ENCODE results near the gene MRPL17. TPM values are rescaled to one million over a fixed set of nuclear protein-coding genes. Genes with fewer than 3 reads are reported as not detected.

MRPL17 gene
- total RNA-seq, 3 donors from 2014 or later = 16.8 to 25.2 (median 18.9) TPM

- Histone ChIP-seq H3K4me1 (peaks cover 10 to 14% of the 10 kb centered on the region in 2 donors), H3K36me3 (no peaks in the 10 kb centered on the region), H3K9me3 (no peaks in the 10 kb centered on the region), H3K27ac (peak overlapping the region; percentile 3 to 70), H3K4me3 (no peak overlapping the region), H3K27me3 (no peaks in the 10 kb centered on the region)
- no peak for DNase-seq (ENCODE audit: low spot score in 2 of 2)
- intact Hi-C loops (cut with DNase I; ENCODE audit: low total_unique reads) = no loop called here
- TF ChIP-seq, protein P1, sequence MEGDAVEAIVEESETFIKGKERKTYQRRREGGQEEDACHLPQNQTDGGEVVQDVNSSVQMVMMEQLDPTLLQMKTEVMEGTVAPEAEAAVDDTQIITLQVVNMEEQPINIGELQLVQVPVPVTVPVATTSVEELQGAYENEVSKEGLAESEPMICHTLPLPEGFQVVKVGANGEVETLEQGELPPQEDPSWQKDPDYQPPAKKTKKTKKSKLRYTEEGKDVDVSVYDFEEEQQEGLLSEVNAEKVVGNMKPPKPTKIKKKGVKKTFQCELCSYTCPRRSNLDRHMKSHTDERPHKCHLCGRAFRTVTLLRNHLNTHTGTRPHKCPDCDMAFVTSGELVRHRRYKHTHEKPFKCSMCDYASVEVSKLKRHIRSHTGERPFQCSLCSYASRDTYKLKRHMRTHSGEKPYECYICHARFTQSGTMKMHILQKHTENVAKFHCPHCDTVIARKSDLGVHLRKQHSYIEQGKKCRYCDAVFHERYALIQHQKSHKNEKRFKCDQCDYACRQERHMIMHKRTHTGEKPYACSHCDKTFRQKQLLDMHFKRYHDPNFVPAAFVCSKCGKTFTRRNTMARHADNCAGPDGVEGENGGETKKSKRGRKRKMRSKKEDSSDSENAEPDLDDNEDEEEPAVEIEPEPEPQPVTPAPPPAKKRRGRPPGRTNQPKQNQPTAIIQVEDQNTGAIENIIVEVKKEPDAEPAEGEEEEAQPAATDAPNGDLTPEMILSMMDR (IDR thresholded peaks at IDR 0.05) = no peak
- no peak for TF ChIP-seq POLR2A (IDR thresholded peaks at IDR 0.05)
- no peak for TF ChIP-seq POLR2AphosphoS5 (IDR thresholded peaks at IDR 0.05)
Observed at GRCh38 chr11:6637871-6638270, 45.3 kb downstream of the MRPL17 start.

GRCh38 chr11:6636480-6636879 is 46.7 kb downstream of the MRPL17 start:
- Histone ChIP-seq H3K4me3 (no peak overlapping the region), H3K4me1 (peaks cover 10 to 14% of the 10 kb centered on the region in 2 donors), H3K27ac (peak overlapping the region in 1 of 2 donors; percentile 70), H3K27me3 (no peaks in the 10 kb centered on the region), H3K36me3 (no peaks in the 10 kb centered on the region), H3K9me3 (no peaks in the 10 kb centered on the region)
- DNase-seq (ENCODE audit: low spot score in 2 of 2) = no peak
- intact Hi-C loops (cut with DNase I; ENCODE audit: low total_unique reads) = no loop called here
- TF ChIP-seq, protein P1 (IDR thresholded peaks at IDR 0.05) = no peak
- no peak for TF ChIP-seq POLR2A (IDR thresholded peaks at IDR 0.05)
- TF ChIP-seq POLR2AphosphoS5 (IDR thresholded peaks at IDR 0.05) = no peak

DNA sequence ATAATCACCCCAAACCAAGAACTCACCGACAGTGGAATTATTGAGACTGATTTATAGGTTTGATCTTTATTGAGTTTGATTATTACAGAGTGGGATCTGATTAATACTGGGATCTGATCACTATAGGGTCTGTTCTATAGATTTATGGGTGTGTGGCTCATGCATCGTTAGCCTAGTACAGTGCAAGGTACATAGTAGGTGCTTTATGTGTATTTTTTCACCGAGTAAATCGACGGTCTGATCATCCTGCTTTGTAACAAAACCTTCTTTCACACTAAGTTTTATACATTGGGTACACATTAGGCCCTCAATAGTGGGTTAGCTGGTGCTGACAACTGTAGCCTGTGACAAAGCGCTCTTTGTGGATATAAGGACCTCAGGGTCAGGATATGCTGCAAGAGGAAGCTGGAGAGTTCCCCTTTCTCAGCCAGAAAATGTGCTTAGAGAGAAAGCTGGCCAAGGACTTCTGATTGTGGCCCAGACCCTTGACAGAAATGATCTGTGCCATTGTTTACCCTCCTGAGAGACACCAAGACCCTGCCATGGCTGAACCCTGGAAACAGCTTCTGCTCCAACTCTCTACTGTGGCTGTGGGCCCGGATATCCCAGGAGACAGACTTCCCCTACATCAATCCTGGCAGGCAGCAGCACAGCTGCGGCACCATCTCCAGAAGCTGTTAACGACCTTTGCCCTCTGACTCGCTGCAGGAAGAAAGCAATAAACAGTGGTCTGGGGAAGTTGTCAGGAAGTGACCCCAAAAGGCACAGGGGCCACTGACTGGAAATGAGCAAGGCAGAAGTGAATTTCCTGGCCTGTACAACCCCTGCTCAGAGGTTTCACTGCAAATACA is 47.8 kb downstream of the MRPL17 start:
- H3K27ac ChIP-seq = peak overlapping the region; percentile 63 to 70
- intact Hi-C loops (cut with DNase I; ENCODE audit: low total_unique reads) = no loop called here
- H3K36me3 ChIP-seq = no peaks in the 10 kb centered on the region

GRCh38 chr11:6634534-6634933 is 48.6 kb downstream of the MRPL17 start:
- TF ChIP-seq, protein P1 (IDR thresholded peaks at IDR 0.05) = no peak
- TF ChIP-seq POLR2AphosphoS5 (IDR thresholded peaks at IDR 0.05) (no peak), POLR2A (IDR thresholded peaks at IDR 0.05) (no peak)

More for the DNA sequence above, 47.8 kb downstream of the MRPL17 start:
- DNase-seq (ENCODE audit: low spot score in 2 of 2) = no peak
- TF ChIP-seq POLR2AphosphoS5 (IDR thresholded peaks at IDR 0.05) = peak in 2 of 3 donors; percentile 75 to 76
- TF ChIP-seq, protein P1 (IDR thresholded peaks at IDR 0.05) = no peak
- Histone ChIP-seq H3K4me1 (peaks cover 10 to 14% of the 10 kb centered on the region in 2 donors), H3K9me3 (no peaks in the 10 kb centered on the region), H3K4me3 (no peak overlapping the region), H3K27me3 (no peaks in the 10 kb centered on the region)

More at GRCh38 chr11:6634534-6634933, 48.6 kb downstream of the MRPL17 start:
- H3K27me3 ChIP-seq = no peaks in the 10 kb centered on the region
- DNase-seq (ENCODE audit: low spot score in 2 of 2) = no peak
- no peak overlapping the region for H3K4me3 ChIP-seq
- peaks cover 10 to 14% of the 10 kb centered on the region in 2 donors for H3K4me1 ChIP-seq
- intact Hi-C loops (cut with DNase I; ENCODE audit: low total_unique reads) = no loop called here
- H3K27ac ChIP-seq = no peak overlapping the region
- H3K9me3 ChIP-seq = no peaks in the 10 kb centered on the region
- H3K36me3 ChIP-seq = no peaks in the 10 kb centered on the region

Data from breast epithelium (tissue), 4 donors.